HL-60/S4 (cell line): ENCODE measurements around the gene PAX7.
"Not testable (repeated sequence)": the region's sequence is repeated elsewhere in the genome, so short reads cannot be mapped to it uniquely, and the experiment has no call there.

ENCODE experiments used
- in situ Hi-C: fragments of 300-500 bp; cut with MboI; formaldehyde crosslinking; loops from 2 replicates; pipeline ENCODE4 v1.14.3; 2022; ENCODE audit warnings: low sequenced_read_pairs

The PAX7 gene

GRCh38 chr1:18724801-18725200, 94.2 kb downstream of the PAX7 start:
- in situ Hi-C loops, result no loop called here

GRCh38 chr1:18725231-18725895, 94.7 kb downstream of the PAX7 start:
- in situ Hi-C loops, result no loop called here

- in situ Hi-C loops, result no loop called here
Observed at GRCh38 chr1:18726368-18726767, 95.7 kb downstream of the PAX7 start.

- in situ Hi-C loops, result no loop called here
Observed at GRCh38 chr1:18727956-18728355, 97.3 kb downstream of the PAX7 start.

GRCh38 chr1:18730321-18730720, 99.7 kb downstream of the PAX7 start:
- in situ Hi-C loops, result no loop called here

GRCh38 chr1:18731148-18731547, 100.5 kb downstream of the PAX7 start:
- in situ Hi-C loops, result no loop called here

- in situ Hi-C loops, result no loop called here
Observed at GRCh38 chr1:18731591-18732235, 101.1 kb downstream of the PAX7 start.

GRCh38 chr1:18732686-18733085, 102.0 kb downstream of the PAX7 start:
- in situ Hi-C loops, result no loop called here

- in situ Hi-C loops, result no loop called here
Observed at GRCh38 chr1:18734001-18734400, 103.4 kb downstream of the PAX7 start.

- in situ Hi-C loops, result no loop called here
Observed at GRCh38 chr1:18734461-18735223, 104.0 kb downstream of the PAX7 start.

- in situ Hi-C loops, result no loop called here
Observed at GRCh38 chr1:18735224-18735997, 104.8 kb downstream of the PAX7 start.

GRCh38 chr1:18736958-18737357, 106.3 kb downstream of the PAX7 start:
- in situ Hi-C loops, result no loop called here

GRCh38 chr1:18738126-18738525, 107.5 kb downstream of the PAX7 start:
- in situ Hi-C loops, result no loop called here

- in situ Hi-C loops, result no loop called here
Observed at GRCh38 chr1:18738617-18739016, 108.0 kb downstream of the PAX7 start.

GRCh38 chr1:18739408-18739807, 108.8 kb downstream of the PAX7 start:
- in situ Hi-C loops, result no loop called here

- in situ Hi-C loops, result no loop called here
Observed at GRCh38 chr1:18739897-18740296, 109.3 kb downstream of the PAX7 start.

- in situ Hi-C loops, result no loop called here
Observed at GRCh38 chr1:18740617-18741016, 110.0 kb downstream of the PAX7 start.

- in situ Hi-C loops, result no loop called here
Observed at GRCh38 chr1:18743233-18743632, 112.6 kb downstream of the PAX7 start.

- in situ Hi-C loops, result not testable (repeated sequence)
Observed at GRCh38 chr1:18744381-18744780, 113.7 kb downstream of the PAX7 start.

GRCh38 chr1:18746981-18747380, 116.3 kb downstream of the PAX7 start:
- in situ Hi-C loops, result no loop called here

GRCh38 chr1:18747671-18748070, 117.0 kb downstream of the PAX7 start:
- in situ Hi-C loops, result no loop called here
